K562 (cell line): ENCODE results near the gene ARFIP2. TPM values are rescaled to one million over a fixed set of nuclear protein-coding genes. Genes with fewer than 3 reads are reported as not detected.

Experiments used
- ATAC-seq: fragments of 200-7000 bp; cut with Tn5 transposase; 3 replicates; pipeline ENCODE4 v1.9.1; 2020; ENCODE audit warnings: moderate library complexity
- BruUV-seq: library from RNA; stranded (reverse); fragments of 400-500 nt; replicated peaks from 2 replicates; lab custom pipeline; 2021; lab: Mats Ljungman, UMichigan
- CTCF ChIA-PET: fragments of 300-600 bp; formaldehyde crosslinking; extraction: SDS; loops from one replicate; lab custom pipeline; 2021; ENCODE audit warnings: low intra/inter-chr PET ratio; lab: Yijun Ruan, JAX
- POLR2A ChIA-PET: fragments of 300-600, 350-650 bp; sonication (Branson Sonifier 250); formaldehyde crosslinking; extraction: SDS; loops from one replicate; lab custom pipeline; 2021; ENCODE audit warnings: antibody characterized with exemption, inconsistent platforms; lab: Yijun Ruan, JAX
- DNase-seq, 4 experiments: peaks; one replicate each; pipeline versions ENCODE4 v3.0.0 to v3.0.0-alpha.2; 2011 to 2018; ENCODE audit warnings: low spot score in 3 of 4, mixed read lengths in 3 of 4; ENCODE audit errors: extremely low read depth in 1 of 4
- FAIRE-seq: peaks from 2 replicates; lab custom pipeline; 2011; peaks lifted over from hg19 to GRCh38; lab: Jason Lieb, UNC
- H2AFZ ChIP-seq: 2 replicates; pipeline ENCODE4 v1.6.0; 2011; ENCODE audit warnings: low read depth, low read length, control low read depth, inconsistent platforms
- H3K27ac ChIP-seq: fragments of 200-600 bp; 3 replicates; pipeline ENCODE4 v1.8.0; 2011; ENCODE audit warnings: low read depth, mild to moderate bottlenecking, control low read depth, inconsistent platforms, low read length, moderate library complexity, mixed read lengths; ENCODE audit errors: extremely low read depth
- H3K27me3 ChIP-seq, 2 experiments: fragments of 300-600 bp in 1 of 2; 2 replicates in 1 of 2; 3 replicates in 1 of 2; pipeline versions ENCODE4 v1.6.0 to v1.8.0; 2011; ENCODE audit warnings: inconsistent platforms in 2 of 2, low read length in 2 of 2, mild to moderate bottlenecking in 1 of 2, mixed read lengths in 1 of 2, moderate library complexity in 1 of 2; ENCODE audit not compliant: control insufficient read depth in 2 of 2, insufficient read depth in 2 of 2
- H3K36me3 ChIP-seq: fragments of 300-600 bp; 3 replicates; pipeline ENCODE4 v1.8.0; 2011; ENCODE audit warnings: mild to moderate bottlenecking, low read length, inconsistent platforms; ENCODE audit not compliant: control insufficient read depth, insufficient read depth
- H3K4me1 ChIP-seq, 2 experiments: fragments of 200-600 bp in 1 of 2; replicated peaks in 1 of 2; 2 replicates in 1 of 2; 3 replicates in 1 of 2; pipeline versions ENCODE4 v1.5.1 to v1.8.0; 2011; ENCODE audit warnings: inconsistent platforms in 2 of 2, low read length in 2 of 2, mild to moderate bottlenecking in 1 of 2, mixed read lengths in 1 of 2, moderate library complexity in 1 of 2; ENCODE audit not compliant: control insufficient read depth in 2 of 2, insufficient read depth in 2 of 2
- H3K4me2 ChIP-seq: 2 replicates; pipeline ENCODE4 v1.6.1; 2011; ENCODE audit warnings: low read length, control low read depth, inconsistent platforms, mixed read lengths; ENCODE audit not compliant: insufficient read depth
- H3K4me3 ChIP-seq: fragments of 200-600 bp; sonication (generic), shearing (Covaris generic); 2 replicates; pipeline ENCODE4 v1.5.1; 2016; ENCODE audit warnings: control low read depth, inconsistent platforms
- H3K79me2 ChIP-seq: fragments of 200-600 bp; 3 replicates; pipeline ENCODE4 v1.8.0; 2011; ENCODE audit warnings: low read length, inconsistent platforms; ENCODE audit not compliant: control insufficient read depth, insufficient read depth
- H3K9ac ChIP-seq, 2 experiments: 2 replicates each; pipeline versions ENCODE4 v1.6.0 to v1.6.1; 2011; ENCODE audit warnings: low read depth in 2 of 2, low read length in 2 of 2, control low read depth in 1 of 2, inconsistent platforms in 1 of 2, mild to moderate bottlenecking in 1 of 2, mixed read lengths in 1 of 2; ENCODE audit not compliant: insufficient read depth in 1 of 2
- H3K9me1 ChIP-seq: one replicate; pipeline ENCODE4 v1.6.0; 2011; ENCODE audit warnings: inconsistent platforms, mild to moderate bottlenecking, low read length, moderate library complexity; ENCODE audit not compliant: control insufficient read depth, insufficient read depth
- H3K9me3 ChIP-seq: replicated peaks from 2 replicates; pipeline ENCODE4 v1.5.1; 2011; ENCODE audit warnings: low read depth, low read length, inconsistent platforms; ENCODE audit not compliant: control insufficient read depth, insufficient read depth
- H4K20me1 ChIP-seq: replicated peaks from 2 replicates; pipeline ENCODE4 v1.6.1; 2011; ENCODE audit warnings: low read length, inconsistent platforms, mixed read lengths; ENCODE audit not compliant: control insufficient read depth, insufficient read depth
- C11orf30 ChIP-seq: fragments of 450-650 bp; IDR thresholded peaks from 2 replicates; pipeline ENCODE4 v1.6.1; 2016; ENCODE audit warnings: low read depth, mild to moderate bottlenecking
- CEBPZ ChIP-seq: fragments of 150-350 bp; IDR thresholded peaks from 2 replicates; pipeline ENCODE4 v1.6.1; 2014; ENCODE audit warnings: low read depth, mild to moderate bottlenecking, low read length, borderline replicate concordance
- FOXO4 ChIP-seq: fragments of 450-650 bp; formaldehyde crosslinking; IDR thresholded peaks from 2 replicates; pipeline ENCODE4 v1.4.0; 2020; ENCODE audit warnings: mild to moderate bottlenecking, moderate library complexity
- NFYB ChIP-seq: IDR thresholded peaks from 2 replicates; pipeline ENCODE4 v1.6.1; 2011; ENCODE audit warnings: mild to moderate bottlenecking, moderate library complexity; ENCODE audit not compliant: insufficient read length; ENCODE audit errors: extremely low read depth
- WGBS: fragments of 100-300 bp; shearing (Covaris generic); methylation state at CpG from one replicate; pipeline ENCODE4 v1.1.6; 2016; ENCODE audit warnings: low coverage, mixed read lengths; ENCODE audit not compliant: insufficient coverage; ENCODE audit errors: missing lambda C conversion rate; 5-methylcytosine and 5-hydroxymethylcytosine counted together
- in situ Hi-C: fragments of 300-500 bp; cut with MboI; formaldehyde crosslinking; loops from 4 replicates; pipeline ENCODE4 v1.15.0; 2018; ENCODE audit warnings: inconsistent platforms, mixed read lengths
- intact Hi-C: fragments of 100-400 bp; cut with micrococcal nuclease; formaldehyde crosslinking; loops from 2 replicates; pipeline ENCODE4 v1.14.2; 2022
- polyA plus RNA-seq, 8 experiments: library from polyadenylated mRNA; depleted of rRNA in 4 of 8; stranded (reverse) in 5 of 8; unstranded in 3 of 8; fragments of >200 nt; fragmentation: Nextera tagmentation in 2 of 8; fragmentation: Illumina TruSeq in 1 of 8; extraction: Ambion mirVana in 2 of 8; extraction: Trizol in 1 of 8; gene quantifications; 2 replicates each; pipeline versions ENCODE4 v1.2.1 to v1.2.3, GENCODE V29; 2011 to 2014; ENCODE audit warnings: inconsistent platforms in 1 of 8, missing spikeins in 1 of 8
- total RNA-seq, 7 experiments: library from RNA; depleted of rRNA in 6 of 7; stranded (reverse); fragments of >200 nt in 6 of 7; fragmentation: Illumina TruSeq in 2 of 7; extraction: Trizol in 2 of 7; gene quantifications; 2 replicates each; pipeline versions ENCODE4 v1.2.1 to v1.2.3, GENCODE V29; 2011 to 2021; ENCODE audit warnings: low replicate concordance in 1 of 7

Gene ARFIP2
- total and polyA plus RNA-seq, 9 of the 15 experiments (the other 6 are each of a cell fraction or from before 2014, with no cell fraction given) = 11.8 to 74.1 (median 41.0) TPM

GRCh38 chr11:6480299-6480914, 724 bp downstream of the ARFIP2 start (continued):
- no peak for TF ChIP-seq FOXO4 (CRISPR knock-in tag)

DNA sequence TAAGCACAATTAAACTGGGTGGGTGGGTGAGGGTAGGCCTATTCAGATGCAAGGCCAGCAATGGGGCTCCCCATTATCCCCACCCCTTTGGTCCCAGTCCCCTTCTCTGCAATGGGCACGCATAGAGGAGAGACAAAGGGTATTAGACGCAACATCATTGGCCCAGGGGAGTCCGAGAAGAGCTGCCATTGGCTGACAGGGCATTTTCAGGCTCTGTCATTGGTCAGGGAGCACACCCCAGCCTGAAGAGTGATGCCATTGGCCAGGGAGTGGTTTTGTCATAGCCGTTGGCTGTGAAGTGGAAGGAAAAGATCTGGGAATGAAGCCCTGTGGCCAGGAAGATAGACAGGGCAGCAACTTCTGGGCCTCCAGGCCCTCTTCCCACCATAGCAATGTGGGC, 4.6 kb downstream of the ARFIP2 start:
- no peak overlapping the region for H3K9ac ChIP-seq
- no peak overlapping the region for H2AFZ ChIP-seq
- H3K4me3 ChIP-seq = no peak overlapping the region
- H3K79me2 ChIP-seq = peaks cover 28% of the 10 kb centered on the region
- no peaks in the 10 kb centered on the region; the same call in 1 of the 2 replicates for H4K20me1 ChIP-seq
- no peak for ATAC-seq
- TF ChIP-seq NFYB = peak; percentile 17
- no peak for TF ChIP-seq CEBPZ
- peak; percentile 14; the same call in 1 of the 2 replicates for TF ChIP-seq C11orf30
- no peaks in the 10 kb centered on the region for H3K9me1 ChIP-seq
- H3K36me3 ChIP-seq = peaks cover 41% of the 10 kb centered on the region; the same call in 2 of the 3 replicates
- ChIA-PET CTCF (no interaction called here), POLR2A (interaction anchor here (0.6 to 1.8 kb wide), 7 partner anchors 8 to 130 kb away, joined by 3 to 7 read pairs (median 5); partner anchors contain the start of gene APBB1)
- WGBS = 85% methylated on average over 4 of the region's 4 CpGs
- peak in 3 of 4 experiments; percentile 47 to 57 (median 57) for DNase-seq
- FAIRE-seq = no peak
- H3K9me3 ChIP-seq = no peaks in the 10 kb centered on the region
- no peak overlapping the region for H3K27ac ChIP-seq
- intact Hi-C loops (no loop called here), in situ Hi-C loops (no loop called here)
- no TSS peak for BruUV-seq
- H3K4me2 ChIP-seq = no peak overlapping the region
- H3K27me3 ChIP-seq = no peaks in the 10 kb centered on the region
- H3K4me1 ChIP-seq = peaks cover 17 to 24% of the 10 kb centered on the region in 2 experiments; a peak in 4 of 5 replicates
